ENCODE results near the gene NDUFS7.

The NDUFS7 gene

GRCh38 chr19:1392939-1393530 lies 9.3 kb downstream of the NDUFS7 start:
- no peak for DNase-seq (ENCODE audit: low read depth, low spot score)
- ChIA-PET POLR2A (no interaction called here), CTCF (no interaction called here)
- no peak overlapping the region for H3K4me3 ChIP-seq (ENCODE audit: low read depth, low read length)
- no peak for TF ChIP-seq CTCF (IDR thresholded peaks at IDR 0.05; ENCODE audit: insufficient read depth, low read length, missing control alignments)

GRCh38 chr19:1393841-1394240 lies 10.1 kb downstream of the NDUFS7 start:
- no peak for TF ChIP-seq CTCF (IDR thresholded peaks at IDR 0.05; ENCODE audit: insufficient read depth, low read length, missing control alignments)
- ChIA-PET POLR2A (no interaction called here), CTCF (interaction anchor here (1.3 kb wide), 1 partner anchor 9 kb away, joined by 4 read pairs; no protein-coding TSS in a partner anchor)
- DNase-seq (ENCODE audit: low read depth, low spot score): no peak
- no peak overlapping the region for H3K4me3 ChIP-seq (ENCODE audit: low read depth, low read length)

GRCh38 chr19:1394252-1395193 lies 10.8 kb downstream of the NDUFS7 start:
- TF ChIP-seq CTCF (IDR thresholded peaks at IDR 0.05; ENCODE audit: insufficient read depth, low read length, missing control alignments): no peak
- H3K4me3 ChIP-seq (ENCODE audit: low read depth, low read length): no peak overlapping the region
- no peak for DNase-seq (ENCODE audit: low read depth, low spot score)
- POLR2A ChIA-PET: no interaction called here
- CTCF ChIA-PET: interaction anchor here (1.1 to 1.3 kb wide), 2 partner anchors 9 to 114 kb away, joined by 3 to 4 read pairs; no protein-coding TSS in a partner anchor

- H3K4me3 ChIP-seq (ENCODE audit: low read depth, low read length): no peak overlapping the region
- TF ChIP-seq CTCF (IDR thresholded peaks at IDR 0.05; ENCODE audit: insufficient read depth, low read length, missing control alignments): no peak
- ChIA-PET POLR2A (no interaction called here), CTCF (interaction anchor here (1.1 to 1.3 kb wide), 2 partner anchors 8 to 115 kb away, joined by 3 to 4 read pairs; no protein-coding TSS in a partner anchor)
- DNase-seq (ENCODE audit: low read depth, low spot score): no peak
Observed at GRCh38 chr19:1395194-1396018, 11.7 kb downstream of the NDUFS7 start.

- no peak for DNase-seq (ENCODE audit: low read depth, low spot score)
- CTCF ChIA-PET: interaction anchor here (1.0 to 1.3 kb wide), 2 partner anchors 10 to 116 kb away, joined by 3 read pairs; no protein-coding TSS in a partner anchor
- TF ChIP-seq CTCF (IDR thresholded peaks at IDR 0.05; ENCODE audit: insufficient read depth, low read length, missing control alignments): no peak
- POLR2A ChIA-PET: no interaction called here
- H3K4me3 ChIP-seq (ENCODE audit: low read depth, low read length): no peak overlapping the region
Observed at GRCh38 chr19:1396019-1396767, 12.5 kb downstream of the NDUFS7 start.

Data from AG04449 (cell line).